EH (cell line): Measurements from ENCODE around the gene PDE4D.
A peak's percentile ranks its signal among the peaks of the same experiment; 100 is the strongest.

Source experiments
- DNase-seq: peaks from one replicate; pipeline ENCODE4 v3.0.0-alpha.2; 2015; ENCODE audit warnings: low read depth

The PDE4D gene

DNA sequence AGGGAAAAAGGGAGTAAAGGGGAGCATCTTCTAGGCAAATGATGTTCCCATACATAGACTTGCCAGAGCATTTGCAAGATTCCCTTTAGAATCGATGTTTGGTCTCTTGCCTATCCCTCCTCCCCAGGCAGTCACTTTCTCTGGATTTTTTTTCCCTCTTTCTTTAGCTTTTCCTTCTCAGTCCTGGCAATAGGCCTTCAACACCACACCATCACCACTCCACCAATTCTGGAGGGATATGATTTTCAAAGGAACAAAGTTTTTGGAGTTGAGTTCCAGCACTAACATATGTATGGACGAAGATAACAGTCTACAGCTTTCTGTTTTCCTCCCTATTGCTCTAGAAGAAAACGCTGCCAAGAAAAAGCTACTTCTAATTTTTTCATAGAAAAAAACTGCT lies 377.4 kb downstream of the PDE4D start:
- DNase-seq, result no peak

DNA sequence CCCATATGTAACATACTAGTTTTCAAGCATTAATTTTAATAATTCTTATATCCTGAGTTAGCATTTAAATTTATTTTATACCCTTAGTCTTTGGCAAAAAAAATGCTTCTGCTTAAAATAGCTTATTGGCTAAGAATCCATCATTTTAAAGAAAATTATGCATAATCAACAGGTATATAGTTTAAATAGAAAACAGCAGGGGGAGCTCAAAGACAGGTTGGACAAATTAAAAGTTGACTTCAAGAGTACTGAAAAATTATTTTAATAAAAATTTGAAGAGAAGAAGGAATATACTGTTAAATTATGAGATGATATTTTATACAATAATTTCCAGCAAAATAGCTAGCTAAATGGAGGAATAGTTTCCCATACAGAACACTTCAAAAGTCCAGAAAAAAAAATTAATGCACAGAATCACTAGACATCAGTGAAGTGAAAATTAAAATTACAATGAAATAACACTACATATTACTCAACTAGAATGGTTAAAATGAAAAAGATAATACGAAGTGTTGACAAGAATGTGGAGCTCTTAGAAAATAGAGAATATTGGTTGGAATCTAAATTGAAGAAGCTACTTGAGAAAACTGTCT lies 387.1 kb downstream of the PDE4D start:
- DNase-seq, result peak; percentile 32

DNA sequence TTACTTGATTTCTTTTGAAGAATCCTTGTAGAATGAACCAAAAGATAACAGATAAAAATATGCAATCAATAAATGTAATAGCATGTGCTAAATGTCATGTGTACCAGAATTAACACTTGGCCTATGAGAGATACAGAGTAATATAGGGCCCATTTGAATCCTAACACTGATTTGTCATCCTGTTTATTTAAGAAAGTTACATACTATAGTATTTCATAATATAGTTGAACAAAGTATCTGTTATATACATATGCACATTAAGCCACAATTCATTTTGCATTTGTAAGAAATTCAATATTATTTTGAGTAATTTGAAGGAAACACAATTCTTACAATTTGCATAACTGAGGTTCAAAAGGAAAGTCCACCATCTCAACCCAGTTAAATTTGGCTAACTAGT lies 389.5 kb downstream of the PDE4D start:
- no peak for DNase-seq

DNA sequence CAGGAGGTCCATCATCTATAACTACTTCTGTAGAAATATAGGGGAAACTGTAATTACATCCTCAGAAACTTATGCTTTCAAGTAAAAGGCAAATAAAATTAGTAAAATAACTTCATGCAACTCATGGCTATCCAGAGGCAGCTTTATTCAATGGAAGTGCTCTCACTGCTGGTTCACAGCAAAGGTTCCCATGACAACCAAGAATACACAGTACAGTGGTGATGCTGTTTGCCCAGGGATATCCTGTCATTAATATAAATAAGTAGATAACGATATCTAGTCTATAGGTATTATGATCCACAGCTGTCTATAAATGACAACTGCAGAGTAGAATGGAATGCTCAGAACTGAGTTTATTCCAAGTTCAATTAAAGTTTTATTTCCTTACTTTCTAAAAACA lies 390.3 kb downstream of the PDE4D start:
- DNase-seq, result no peak

DNA sequence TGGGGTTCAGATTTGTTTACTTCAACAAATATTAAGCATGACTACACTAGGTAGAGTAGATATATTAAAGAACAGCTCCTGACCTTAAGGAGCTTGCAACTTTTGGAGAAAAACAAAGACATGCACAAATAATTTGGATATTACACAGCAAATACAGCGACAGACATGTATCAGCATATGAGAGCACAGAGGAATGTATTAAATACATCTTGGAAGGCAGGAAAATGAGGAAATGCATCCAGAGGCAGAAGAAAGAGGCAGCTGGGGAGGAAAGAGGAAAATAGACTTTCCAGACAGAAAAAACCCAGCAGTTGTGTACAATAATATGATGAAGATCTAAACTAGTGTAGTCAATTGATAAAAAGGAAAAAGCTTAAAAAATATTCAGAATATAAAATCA lies 392.2 kb downstream of the PDE4D start:
- DNase-seq, result no peak

DNA sequence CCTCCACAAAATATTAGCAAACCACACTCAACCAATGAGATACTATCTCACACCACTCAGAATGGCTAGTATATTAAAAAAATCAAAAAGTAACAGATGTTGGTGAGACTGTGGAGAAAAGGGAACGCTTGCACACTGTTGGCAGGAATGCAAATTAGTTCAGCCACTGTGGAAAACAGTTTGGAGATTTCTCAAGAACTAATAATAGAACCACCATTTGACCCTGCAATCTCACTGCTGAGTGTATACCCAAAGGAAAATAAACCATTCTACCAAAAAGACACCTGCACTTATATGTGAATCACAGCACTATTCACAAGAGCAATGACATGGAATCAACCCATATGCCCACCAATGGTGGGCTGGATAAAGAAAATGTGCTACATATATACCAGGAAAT lies 393.5 kb downstream of the PDE4D start:
- DNase-seq, result no peak

DNA sequence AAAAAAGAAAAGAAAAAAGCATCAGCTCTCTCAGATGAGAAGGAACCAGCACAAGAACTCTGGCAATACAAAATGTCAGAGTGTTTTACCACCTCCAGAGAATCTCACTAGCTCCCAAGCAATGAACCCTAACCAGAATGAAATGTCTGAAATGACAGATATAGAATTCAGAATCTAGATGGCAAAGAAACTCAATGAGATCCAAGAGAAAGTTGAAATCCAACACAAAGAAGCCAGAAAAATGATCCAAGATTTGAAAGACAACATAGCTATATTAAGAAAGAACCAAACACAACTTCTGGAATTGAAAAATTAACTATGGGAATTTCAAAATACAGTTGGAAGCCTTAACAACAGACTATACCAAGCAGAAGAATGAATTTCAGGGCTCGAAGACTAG lies 396.3 kb downstream of the PDE4D start:
- DNase-seq, result no peak

DNA sequence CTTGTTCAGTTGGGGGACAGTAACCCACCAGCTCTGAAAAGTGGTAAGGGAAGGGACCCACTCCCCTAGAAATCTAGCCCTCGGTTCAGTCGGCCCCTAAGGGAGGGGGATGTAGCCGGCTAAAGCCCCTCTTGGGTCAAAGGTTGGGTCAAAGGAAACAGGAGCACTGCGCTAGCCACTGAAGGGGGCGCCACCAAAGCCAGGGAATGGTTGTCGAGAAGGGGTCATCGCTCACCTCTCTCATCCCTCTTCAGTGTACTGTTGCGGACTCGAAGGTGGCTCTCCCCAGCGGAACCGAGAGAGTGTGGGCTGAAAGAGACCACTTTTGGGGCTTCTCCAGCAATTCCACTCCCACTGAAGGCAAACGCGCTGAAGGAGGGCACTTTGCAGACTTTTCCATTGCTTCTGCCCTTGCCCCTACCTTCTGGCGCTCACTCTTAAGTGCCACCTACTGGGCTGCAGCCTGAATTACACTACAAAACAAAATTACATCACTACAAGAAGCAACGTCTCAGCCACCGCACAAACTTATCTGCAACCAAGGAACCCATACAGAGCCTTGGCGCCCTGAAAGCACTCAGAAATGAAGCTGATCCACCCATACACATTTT lies 396.9 kb downstream of the PDE4D start:
- peak; percentile 32 for DNase-seq

DNA sequence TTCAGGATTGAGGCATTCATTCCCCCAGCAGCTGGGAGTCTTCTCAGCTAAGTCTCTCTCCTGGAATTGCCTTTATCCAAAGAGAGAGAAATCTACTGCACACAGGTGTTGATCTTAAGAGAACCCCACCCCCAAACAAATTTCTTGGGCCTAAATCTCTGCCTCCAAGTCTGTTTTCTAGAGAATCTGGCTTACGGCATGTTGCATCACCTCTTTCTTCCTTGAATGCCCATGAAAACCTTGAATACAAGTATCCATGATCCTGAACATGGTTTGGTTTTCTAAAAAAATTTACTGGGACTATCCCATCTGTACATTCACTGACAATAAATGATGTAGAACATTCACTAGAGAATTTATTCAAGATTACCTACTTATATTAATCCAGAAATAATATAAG lies 401.6 kb downstream of the PDE4D start:
- DNase-seq, result no peak

DNA sequence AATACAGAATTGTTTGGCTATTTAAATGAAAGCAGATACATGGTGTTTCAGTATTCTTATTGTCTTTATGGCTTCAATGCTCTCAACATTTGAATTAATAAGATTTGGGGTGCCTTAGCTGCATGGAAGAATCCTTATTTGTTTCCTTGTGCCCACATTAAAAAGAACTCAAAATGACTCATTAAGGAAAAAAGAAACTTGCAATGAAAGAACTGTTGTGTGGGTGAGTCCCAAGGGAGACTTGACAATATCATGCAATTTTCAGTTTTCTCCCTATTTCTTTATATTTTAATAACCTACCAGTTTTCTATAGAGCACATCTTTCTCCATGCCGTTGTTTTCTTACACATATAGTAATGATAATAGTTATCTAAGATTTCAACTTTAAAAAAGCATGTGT lies 404.0 kb downstream of the PDE4D start:
- DNase-seq, result no peak

DNA sequence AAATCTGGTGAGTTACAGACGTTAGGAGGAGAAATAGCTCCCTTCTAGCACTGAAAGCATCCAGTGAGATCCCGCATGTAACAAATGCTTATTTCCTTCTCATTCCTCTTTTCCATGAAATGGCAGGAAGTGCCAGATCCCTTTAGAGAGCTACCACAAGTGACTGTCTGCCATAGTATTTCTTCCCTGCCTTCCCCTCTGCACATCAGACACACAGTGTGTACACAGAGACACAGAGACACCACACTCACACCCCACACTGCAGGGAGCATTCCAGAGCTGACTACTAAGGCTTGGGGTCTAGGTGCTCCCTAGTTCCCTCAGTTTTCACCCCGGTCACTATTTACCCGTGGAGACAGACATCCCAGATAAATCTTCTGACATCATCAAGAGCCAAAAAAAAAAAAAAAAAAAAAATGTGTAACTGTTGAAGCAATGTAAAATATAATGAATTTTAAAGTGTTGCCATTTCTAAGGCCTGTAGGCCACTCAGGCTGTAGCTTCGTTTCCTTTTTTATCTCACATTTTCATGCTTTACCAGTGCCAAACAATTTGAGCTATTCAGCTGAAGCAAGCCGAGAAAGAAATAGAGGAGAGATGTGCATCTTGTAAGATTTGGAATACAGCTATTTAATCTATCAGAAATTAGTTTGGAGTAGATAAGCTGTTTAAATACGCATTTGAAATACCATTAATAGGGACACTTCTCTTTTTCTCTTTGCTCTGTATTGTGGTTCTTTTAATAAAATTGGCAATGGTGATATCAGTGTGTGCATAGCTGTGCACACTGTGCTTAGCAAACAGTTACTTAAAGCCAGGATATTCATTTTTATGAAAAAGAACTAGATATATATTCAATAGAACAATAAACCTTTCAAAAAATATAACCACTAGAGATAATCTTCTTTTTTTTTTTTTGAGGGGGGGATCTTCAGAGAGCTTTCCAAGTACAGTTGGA lies 405.5 kb downstream of the PDE4D start:
- DNase-seq, result no peak

DNA sequence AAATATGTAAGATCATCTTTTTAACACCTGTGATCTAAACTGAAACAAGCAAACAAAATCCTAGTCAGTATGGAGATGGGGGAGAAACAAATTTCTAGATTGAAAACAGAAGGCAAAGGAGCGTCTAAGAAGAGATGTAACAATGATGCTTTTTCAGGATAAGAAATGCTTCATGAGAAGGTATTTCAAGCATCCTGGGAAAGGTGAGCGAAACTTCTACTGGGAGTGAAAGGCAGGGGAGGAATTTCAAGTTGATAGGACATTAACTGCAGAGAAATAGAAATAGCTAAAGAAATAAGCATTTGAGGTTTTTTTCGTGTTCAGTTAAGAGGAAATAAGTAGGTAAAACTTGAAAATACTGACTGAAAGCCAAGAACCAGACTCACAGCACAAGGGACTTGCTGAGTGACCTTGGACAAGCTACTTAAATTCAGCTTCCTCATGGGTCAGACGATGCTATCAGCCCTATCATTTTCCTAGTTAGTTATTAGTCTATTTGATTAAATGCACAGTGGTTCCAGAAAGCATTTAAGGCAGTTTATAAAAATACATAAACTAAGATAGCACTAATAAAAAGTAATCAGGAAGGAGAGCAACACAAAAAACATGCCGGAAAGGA lies 406.3 kb downstream of the PDE4D start:
- DNase-seq, result no peak

DNA sequence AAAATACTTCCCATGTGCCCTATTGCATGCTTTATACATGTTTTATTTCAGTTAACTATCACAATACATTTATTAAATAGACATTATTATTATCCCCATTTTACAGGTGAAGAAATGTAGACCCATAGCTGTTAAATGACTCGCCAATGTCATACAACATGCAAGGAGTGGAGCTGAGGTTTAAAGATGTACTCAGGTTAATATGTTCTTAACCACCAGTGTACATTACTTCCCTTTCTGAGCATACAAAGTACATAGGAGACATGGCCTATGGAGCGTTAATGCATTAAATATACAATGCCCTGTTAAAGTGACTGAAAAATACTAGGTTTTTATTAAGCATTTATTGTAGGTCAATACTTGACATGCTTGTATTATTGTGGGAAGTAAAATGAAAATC lies 407.0 kb downstream of the PDE4D start:
- no peak for DNase-seq

DNA sequence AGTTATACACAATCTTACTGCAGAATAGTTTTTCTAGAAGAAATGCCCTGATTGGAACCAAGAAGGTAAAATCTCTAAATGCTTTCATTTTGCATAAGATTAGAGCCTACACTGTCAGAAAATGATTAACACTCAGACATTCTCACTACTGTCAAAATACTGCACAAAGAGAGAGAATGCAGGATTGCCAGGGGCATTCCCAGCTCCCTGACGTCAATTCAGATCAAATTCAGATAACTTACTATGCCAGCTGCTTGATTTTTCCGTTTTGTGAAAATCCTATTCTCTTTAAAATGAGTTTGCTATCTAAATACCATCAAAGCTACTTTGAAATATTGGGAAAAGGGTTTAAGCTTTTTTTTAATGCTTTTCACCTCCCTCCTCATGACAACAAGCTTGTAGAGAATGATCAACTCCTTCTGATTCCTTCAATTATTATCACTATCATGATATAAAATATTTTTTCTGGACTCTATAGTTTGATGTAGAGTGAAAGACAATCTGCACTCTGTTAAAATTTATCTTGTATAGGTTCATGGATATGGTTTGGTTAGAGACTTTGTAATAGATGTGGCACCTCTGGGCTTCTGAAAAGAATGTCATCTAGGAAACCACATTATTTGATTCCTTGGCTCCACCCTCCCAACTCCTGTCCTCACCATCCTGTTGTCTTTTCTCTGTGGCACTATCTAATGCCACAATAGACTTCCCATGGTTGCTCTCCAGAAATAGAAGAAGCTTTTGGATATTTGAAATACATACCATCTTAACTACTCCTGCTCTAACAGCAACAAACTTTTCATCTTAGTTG lies 407.7 kb downstream of the PDE4D start:
- DNase-seq, result peak; percentile 31

DNA sequence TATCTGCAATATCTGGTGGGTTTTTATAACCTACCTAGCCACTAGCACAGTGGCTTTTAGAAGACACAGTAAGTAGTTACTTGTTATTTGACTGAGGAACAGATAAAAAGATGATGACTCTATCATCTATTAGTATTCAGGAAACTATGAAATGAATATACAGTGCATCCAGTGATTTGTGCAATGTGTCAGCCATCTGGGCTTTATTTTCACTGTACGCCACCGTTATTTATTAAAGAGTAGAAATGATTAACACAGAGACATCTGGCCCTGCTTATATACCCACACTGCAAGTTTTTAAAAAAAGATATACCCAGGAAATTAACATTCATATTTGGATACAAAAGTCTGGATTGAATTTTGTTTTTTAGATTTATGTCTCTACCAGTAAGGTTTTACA lies 408.4 kb downstream of the PDE4D start:
- no peak for DNase-seq

DNA sequence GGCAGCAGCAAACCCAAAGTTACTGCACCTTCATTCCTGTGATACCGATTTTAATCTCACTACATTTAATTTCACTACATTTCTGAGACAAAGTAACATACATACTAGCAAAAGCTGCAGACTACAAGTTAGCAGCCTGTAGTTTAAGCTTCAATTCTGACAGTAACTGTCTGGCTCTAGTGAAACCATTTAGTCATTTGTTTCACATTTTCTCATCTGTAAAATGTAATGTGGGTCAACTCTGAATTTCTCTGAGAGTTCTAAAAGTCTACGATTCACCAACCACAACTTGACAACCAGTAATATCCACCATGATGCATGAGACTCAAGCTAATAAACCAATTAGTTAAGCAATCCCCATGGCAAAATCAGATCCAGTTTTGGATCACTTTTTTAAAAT lies 408.9 kb downstream of the PDE4D start:
- DNase-seq, result no peak

DNA sequence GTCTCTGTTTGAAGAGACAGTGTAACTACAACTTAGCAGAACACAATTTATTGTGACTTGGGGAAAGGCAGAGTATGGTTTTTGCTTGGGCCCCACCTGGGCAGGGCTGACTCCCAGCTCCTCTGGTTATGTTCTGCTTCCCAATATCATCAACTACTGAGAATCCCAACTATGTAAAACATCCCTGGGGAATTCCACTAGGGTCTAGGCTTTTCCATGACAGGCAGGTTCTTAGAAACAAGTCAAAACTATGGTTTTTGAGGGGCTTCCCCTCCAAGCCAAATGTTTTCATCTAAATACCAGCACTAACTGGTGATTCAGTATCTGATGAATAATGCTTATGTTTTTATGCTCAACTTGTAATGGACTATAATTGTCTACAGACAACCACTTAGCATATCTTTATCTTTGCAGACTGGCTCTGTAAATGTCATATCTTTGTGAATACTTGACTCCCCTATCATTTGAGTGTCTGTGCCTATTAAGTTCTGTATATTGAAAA lies 409.5 kb downstream of the PDE4D start:
- peak; percentile 12 for DNase-seq

DNA sequence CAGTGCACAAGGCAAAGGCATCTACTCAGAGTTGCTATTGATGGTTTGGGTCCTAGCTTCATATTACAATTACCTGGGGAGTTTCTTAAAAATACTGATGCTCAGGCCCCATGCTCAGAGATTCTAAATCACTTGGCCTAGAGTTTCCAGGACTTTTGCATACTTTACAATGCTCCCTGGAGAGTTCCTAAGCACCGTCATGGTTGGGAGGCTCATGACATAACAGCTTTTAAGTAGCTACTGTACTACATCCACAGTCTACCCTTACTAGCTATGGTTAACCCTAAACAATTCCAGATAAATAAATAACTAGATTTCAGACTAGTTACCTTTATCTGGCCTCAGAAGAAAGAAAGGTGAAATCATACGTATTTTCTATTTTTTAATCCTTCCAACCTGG lies 414.4 kb downstream of the PDE4D start:
- no peak for DNase-seq

DNA sequence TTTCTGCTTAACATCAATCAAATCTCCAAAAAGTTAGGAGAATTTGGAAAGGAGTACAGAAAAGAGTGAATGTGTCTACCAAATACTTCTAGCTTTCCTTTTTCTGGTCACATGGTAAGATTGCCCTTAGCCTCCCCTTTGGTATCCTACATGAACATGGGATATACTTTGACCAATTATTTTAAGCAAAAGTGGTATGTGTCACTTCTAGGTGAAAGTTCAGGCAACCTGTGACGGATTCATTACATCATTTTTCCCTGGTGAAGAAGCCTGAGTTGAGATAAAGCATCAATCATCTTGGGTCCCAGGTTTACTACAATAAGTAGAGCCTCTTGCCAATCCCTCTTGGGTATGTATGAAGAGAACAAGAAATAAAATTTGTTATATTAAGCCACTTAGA lies 419.2 kb downstream of the PDE4D start:
- no peak for DNase-seq

DNA sequence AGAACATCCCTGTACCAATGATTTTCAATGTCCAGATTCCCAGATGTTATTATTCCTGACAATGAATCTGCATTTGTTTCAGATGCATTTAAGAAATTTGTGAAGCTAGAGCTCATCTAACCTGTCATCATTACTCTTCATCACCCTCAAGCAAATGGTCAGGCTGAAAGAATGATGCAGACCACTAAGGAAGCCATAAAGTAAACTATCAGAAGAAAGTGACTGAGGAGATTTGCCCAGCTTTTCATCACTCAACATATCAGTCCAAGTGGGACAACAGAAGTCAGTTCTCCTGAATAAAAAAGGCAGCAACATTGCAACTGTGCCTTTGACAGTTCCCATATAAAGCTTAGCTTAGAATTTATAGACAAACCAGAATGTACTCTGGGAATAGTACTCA lies 419.9 kb downstream of the PDE4D start:
- no peak for DNase-seq

DNA sequence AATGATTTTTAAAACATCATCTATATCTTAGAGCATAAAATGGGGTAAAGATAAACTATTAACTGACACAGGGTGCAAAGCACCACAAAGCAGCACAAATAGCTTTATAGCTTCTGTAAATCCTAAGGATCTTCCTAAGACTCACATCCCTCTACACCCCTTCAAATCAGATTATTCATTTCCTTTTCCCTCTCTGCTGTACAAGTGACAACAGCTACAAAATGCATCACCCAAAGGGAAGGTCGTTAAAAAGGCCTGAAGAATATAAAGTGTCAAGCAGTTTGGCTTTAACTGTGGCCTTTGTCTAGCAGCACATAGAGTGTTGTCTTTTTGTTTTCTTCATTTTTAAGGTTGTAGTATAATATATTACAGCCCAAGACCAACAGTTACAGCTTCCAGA lies 422.1 kb downstream of the PDE4D start:
- no peak for DNase-seq

DNA sequence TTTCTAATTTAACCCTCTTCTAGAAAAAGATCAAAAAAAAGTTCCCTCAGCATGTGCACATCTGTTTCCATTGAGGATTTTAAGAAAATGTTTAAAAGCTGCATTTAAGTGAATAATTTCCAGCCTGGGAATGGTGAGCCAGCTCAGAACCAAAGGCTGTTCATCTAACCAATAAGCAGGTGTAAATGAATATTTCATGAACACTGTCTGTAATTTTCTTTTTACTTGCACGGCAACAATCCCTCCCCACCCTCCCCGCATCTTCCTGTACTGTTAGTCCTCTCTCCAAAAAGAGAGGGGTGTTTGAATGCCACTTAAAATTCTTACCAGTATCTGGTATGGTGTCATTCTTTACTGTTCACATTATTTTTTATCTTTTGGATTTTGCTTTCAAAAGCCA lies 425.6 kb downstream of the PDE4D start:
- DNase-seq, result no peak
